Measurements from ENCODE around the gene CXCL1. TPM values are rescaled to one million over a fixed set of nuclear protein-coding genes. Genes with fewer than 3 reads are reported as not detected.

Gene CXCL1
- total RNA-seq, 1 experiment from 2014 or later, result 49.3 TPM

GRCh38 chr4:73892966-73893365 is 23.8 kb downstream of the CXCL1 start:
- no peak for TF ChIP-seq CTCF (IDR thresholded peaks at IDR 0.05; ENCODE audit: unreplicated experiment)
- Mint-ChIP-seq H3K4me3 (ENCODE audit: unreplicated experiment) (no peak overlapping the region), H3K4me1 (ENCODE audit: insufficient read depth, unreplicated experiment) (peaks cover 45% of the 10 kb centered on the region), H3K9me3 (ENCODE audit: unreplicated experiment) (no peaks in the 10 kb centered on the region), H3K36me3 (ENCODE audit: insufficient read depth, unreplicated experiment) (no peaks in the 10 kb centered on the region), H3K27me3 (ENCODE audit: insufficient read depth, unreplicated experiment) (no peaks in the 10 kb centered on the region), H3K27ac (ENCODE audit: low read depth, unreplicated experiment) (no peak overlapping the region)
- no peak for DNase-seq (ENCODE audit: unreplicated experiment)
- intact Hi-C loops (cut with micrococcal nuclease), result no loop called here
- ChIA-PET POLR2A (interaction anchor here (0.7 kb wide), 1 partner anchor 19 kb away, joined by 4 read pairs; no protein-coding TSS in a partner anchor), CTCF (no interaction called here)
- BruUV-seq (replicated peaks), result no TSS peak

GRCh38 chr4:73894001-73894400 is 24.8 kb downstream of the CXCL1 start:
- ChIA-PET CTCF (interaction anchor here (1.3 to 1.9 kb wide), 2 partner anchors 8 to 29 kb away, joined by 3 to 10 read pairs; no protein-coding TSS in a partner anchor), POLR2A (interaction anchor here (0.6 to 1.8 kb wide), 4 partner anchors 9 to 218 kb away, joined by 3 to 8 read pairs (median 6); no protein-coding TSS in a partner anchor)
- H3K36me3 Mint-ChIP-seq (ENCODE audit: insufficient read depth, unreplicated experiment), result no peaks in the 10 kb centered on the region
- H3K27ac Mint-ChIP-seq (ENCODE audit: low read depth, unreplicated experiment), result no peak overlapping the region
- peaks cover 46% of the 10 kb centered on the region for H3K4me1 Mint-ChIP-seq (ENCODE audit: insufficient read depth, unreplicated experiment)
- no peak for DNase-seq (ENCODE audit: unreplicated experiment)
- intact Hi-C loops (cut with micrococcal nuclease), result no loop called here
- TF ChIP-seq CTCF (IDR thresholded peaks at IDR 0.05; ENCODE audit: unreplicated experiment), result no peak
- H3K4me3 Mint-ChIP-seq (ENCODE audit: unreplicated experiment), result no peak overlapping the region
- H3K9me3 Mint-ChIP-seq (ENCODE audit: unreplicated experiment), result no peaks in the 10 kb centered on the region
- no peaks in the 10 kb centered on the region for H3K27me3 Mint-ChIP-seq (ENCODE audit: insufficient read depth, unreplicated experiment)
- no TSS peak for BruUV-seq (replicated peaks)

GRCh38 chr4:73895201-73896175 is 26.3 kb downstream of the CXCL1 start:
- Mint-ChIP-seq H3K9me3 (ENCODE audit: unreplicated experiment) (no peaks in the 10 kb centered on the region), H3K4me1 (ENCODE audit: insufficient read depth, unreplicated experiment) (peaks cover 54% of the 10 kb centered on the region), H3K27ac (ENCODE audit: low read depth, unreplicated experiment) (peak overlapping the region; percentile 12), H3K36me3 (ENCODE audit: insufficient read depth, unreplicated experiment) (no peaks in the 10 kb centered on the region), H3K4me3 (ENCODE audit: unreplicated experiment) (peak overlapping the region; percentile 17), H3K27me3 (ENCODE audit: insufficient read depth, unreplicated experiment) (no peaks in the 10 kb centered on the region)
- POLR2A ChIA-PET, result interaction anchor here (0.6 to 1.8 kb wide), 5 partner anchors 20 to 203 kb away, joined by 3 to 7 read pairs (median 3); partner anchors contain the start of gene CXCL2
- intact Hi-C loops (cut with micrococcal nuclease), result no loop called here
- DNase-seq (ENCODE audit: unreplicated experiment), result peak; percentile 87
- BruUV-seq (replicated peaks), result no TSS peak
- CTCF ChIA-PET, result interaction anchor here (0.6 to 1.9 kb wide), 4 partner anchors 10 to 379 kb away, joined by 3 to 10 read pairs (median 4); partner anchors contain the start of gene CXCL1
- TF ChIP-seq CTCF (IDR thresholded peaks at IDR 0.05; ENCODE audit: unreplicated experiment), result no peak

- intact Hi-C loops (cut with micrococcal nuclease), result no loop called here
- Mint-ChIP-seq H3K36me3 (ENCODE audit: insufficient read depth, unreplicated experiment) (no peaks in the 10 kb centered on the region), H3K27me3 (ENCODE audit: insufficient read depth, unreplicated experiment) (no peaks in the 10 kb centered on the region), H3K4me3 (ENCODE audit: unreplicated experiment) (no peak overlapping the region), H3K27ac (ENCODE audit: low read depth, unreplicated experiment) (no peak overlapping the region), H3K4me1 (ENCODE audit: insufficient read depth, unreplicated experiment) (peaks cover 54% of the 10 kb centered on the region), H3K9me3 (ENCODE audit: unreplicated experiment) (no peaks in the 10 kb centered on the region)
- no TSS peak for BruUV-seq (replicated peaks)
- ChIA-PET CTCF (interaction anchor here (0.9 to 1.2 kb wide), 2 partner anchors 19 to 142 kb away, joined by 3 read pairs; partner anchors contain the start of gene CXCL3), POLR2A (interaction anchor here (0.7 to 1.6 kb wide), 3 partner anchors 8 to 20 kb away, joined by 3 to 5 read pairs (median 4); no protein-coding TSS in a partner anchor)
- no peak for TF ChIP-seq CTCF (IDR thresholded peaks at IDR 0.05; ENCODE audit: unreplicated experiment)
- no peak for DNase-seq (ENCODE audit: unreplicated experiment)
Measured at GRCh38 chr4:73896416-73896815, 27.2 kb downstream of the CXCL1 start.
